AG09309 (cell line): ENCODE measurements around the gene GSTA3.
"Not testable (repeated sequence)": the region's sequence is repeated elsewhere in the genome, so short reads cannot be mapped to it uniquely, and the experiment has no call there.

Source experiments
- DNase-seq: peaks from one replicate; pipeline ENCODE4 v3.0.0-alpha.2; 2010; ENCODE audit warnings: low read depth
- H3K4me3 ChIP-seq: 2 replicates; pipeline ENCODE4 v1.5.1; 2011; ENCODE audit warnings: mild to moderate bottlenecking, low read depth, low read length, moderate library complexity; ENCODE audit not compliant: control insufficient read depth
- TF ChIP-seq, protein P1 (sequence below): IDR thresholded peaks from 2 replicates; pipeline ENCODE4 v1.5.1; 2011; ENCODE audit warnings: mild to moderate bottlenecking, low read depth, low read length, inconsistent platforms; ENCODE audit not compliant: insufficient read depth, control insufficient read depth; ENCODE audit errors: missing control alignments

GSTA3 gene

DNA sequence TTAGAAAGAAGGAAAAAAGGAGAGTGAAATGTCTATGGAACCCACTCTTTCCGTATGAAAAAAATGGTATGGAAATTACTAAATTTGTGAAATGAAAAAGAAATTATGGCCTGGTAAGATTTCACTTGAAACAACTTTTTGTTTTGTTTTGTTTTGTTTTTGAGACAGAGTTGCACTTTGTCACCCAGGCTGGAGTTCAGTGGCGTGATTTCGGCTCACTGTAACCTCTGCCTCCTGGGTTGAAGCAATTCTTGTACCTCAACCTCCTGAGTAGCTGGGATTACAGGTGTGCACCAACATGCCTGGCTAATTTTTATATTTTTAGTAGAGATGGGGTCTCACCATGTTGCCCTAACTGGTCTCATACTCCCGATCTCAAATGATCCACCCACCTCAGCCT is 51.1 kb downstream of the GSTA3 start:
- no peak for DNase-seq
- TF ChIP-seq, protein P1, sequence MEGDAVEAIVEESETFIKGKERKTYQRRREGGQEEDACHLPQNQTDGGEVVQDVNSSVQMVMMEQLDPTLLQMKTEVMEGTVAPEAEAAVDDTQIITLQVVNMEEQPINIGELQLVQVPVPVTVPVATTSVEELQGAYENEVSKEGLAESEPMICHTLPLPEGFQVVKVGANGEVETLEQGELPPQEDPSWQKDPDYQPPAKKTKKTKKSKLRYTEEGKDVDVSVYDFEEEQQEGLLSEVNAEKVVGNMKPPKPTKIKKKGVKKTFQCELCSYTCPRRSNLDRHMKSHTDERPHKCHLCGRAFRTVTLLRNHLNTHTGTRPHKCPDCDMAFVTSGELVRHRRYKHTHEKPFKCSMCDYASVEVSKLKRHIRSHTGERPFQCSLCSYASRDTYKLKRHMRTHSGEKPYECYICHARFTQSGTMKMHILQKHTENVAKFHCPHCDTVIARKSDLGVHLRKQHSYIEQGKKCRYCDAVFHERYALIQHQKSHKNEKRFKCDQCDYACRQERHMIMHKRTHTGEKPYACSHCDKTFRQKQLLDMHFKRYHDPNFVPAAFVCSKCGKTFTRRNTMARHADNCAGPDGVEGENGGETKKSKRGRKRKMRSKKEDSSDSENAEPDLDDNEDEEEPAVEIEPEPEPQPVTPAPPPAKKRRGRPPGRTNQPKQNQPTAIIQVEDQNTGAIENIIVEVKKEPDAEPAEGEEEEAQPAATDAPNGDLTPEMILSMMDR: no peak
- H3K4me3 ChIP-seq: no peak overlapping the region

DNA sequence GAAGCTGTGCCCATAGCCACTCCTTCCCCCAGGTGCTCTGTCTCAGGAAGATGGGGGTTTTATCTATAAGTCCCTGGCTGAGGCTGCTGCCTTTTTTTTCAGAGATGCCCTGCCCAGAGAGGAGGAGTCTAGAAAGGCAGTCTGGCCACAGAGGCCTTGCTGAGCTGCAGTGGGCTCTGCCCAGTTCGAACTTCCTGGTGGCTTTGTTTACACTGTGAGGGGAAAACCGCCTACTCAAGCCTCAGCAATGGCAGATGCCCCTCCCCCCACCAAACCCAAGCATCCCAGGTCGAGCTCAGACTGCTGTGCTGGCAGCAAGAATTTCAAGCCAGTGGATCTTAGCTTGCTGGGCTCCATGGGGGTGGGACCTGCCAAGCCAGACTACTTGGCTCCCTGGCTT is 53.4 kb downstream of the GSTA3 start:
- not testable (repeated sequence) for H3K4me3 ChIP-seq, DNase-seq

DNA sequence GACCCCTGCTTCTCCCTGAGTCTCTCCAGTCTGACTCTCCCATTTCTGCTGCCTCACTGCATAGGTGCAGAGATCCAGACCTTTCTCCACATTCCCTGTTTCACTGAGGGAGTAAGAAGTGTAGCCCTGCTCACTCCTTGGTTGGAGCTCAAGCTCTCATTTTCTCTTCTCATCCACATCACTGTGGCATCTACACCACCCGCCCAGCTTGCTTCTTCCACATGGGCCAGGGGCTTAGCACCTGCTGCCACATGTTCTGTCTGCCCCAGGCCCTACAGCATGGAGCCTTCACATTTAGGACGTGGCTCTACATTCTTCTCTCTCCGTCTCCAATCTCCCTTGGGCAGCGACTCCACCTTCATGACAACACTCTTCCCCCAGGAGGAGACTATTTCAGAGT is 60.4 kb downstream of the GSTA3 start:
- TF ChIP-seq, protein P1: no peak
- no peak for DNase-seq
- no peak overlapping the region for H3K4me3 ChIP-seq
